ENCODE results near the gene NDUFS6.

NDUFS6 gene

GRCh38 chr5:1823381-1824034, 22.3 kb downstream of the NDUFS6 start:
- Histone ChIP-seq H3K27me3 (ENCODE audit: insufficient read depth, low read depth, severe bottlenecking) (no peaks in the 10 kb centered on the region), H3K9me3 (ENCODE audit: severe bottlenecking) (no peaks in the 10 kb centered on the region), H3K4me3 (ENCODE audit: low read depth, low read length) (no peak overlapping the region), H3K27ac (no peak overlapping the region), H3K36me3 (peaks cover 84% of the 10 kb centered on the region)
- DNase-seq = no peak
- no peak for TF ChIP-seq CTCF (IDR thresholded peaks at IDR 0.05; ENCODE audit: low read depth, low read length)

GRCh38 chr5:1824109-1824821, 23.1 kb downstream of the NDUFS6 start:
- no peak for DNase-seq
- peak; percentile 44; the same call in 1 of the 2 replicates for TF ChIP-seq CTCF (IDR thresholded peaks at IDR 0.05; ENCODE audit: low read depth, low read length)
- H3K4me3 ChIP-seq (ENCODE audit: low read depth, low read length) = no peak overlapping the region
- H3K9me3 ChIP-seq (ENCODE audit: severe bottlenecking) = no peaks in the 10 kb centered on the region
- H3K36me3 ChIP-seq = peaks cover 76% of the 10 kb centered on the region
- no peak overlapping the region for H3K27ac ChIP-seq
- H3K27me3 ChIP-seq (ENCODE audit: insufficient read depth, low read depth, severe bottlenecking) = no peaks in the 10 kb centered on the region

GRCh38 chr5:1824903-1825841, 24.0 kb downstream of the NDUFS6 start:
- DNase-seq = no peak
- peaks cover 70% of the 10 kb centered on the region for H3K36me3 ChIP-seq
- no peaks in the 10 kb centered on the region for H3K27me3 ChIP-seq (ENCODE audit: insufficient read depth, low read depth, severe bottlenecking)
- no peaks in the 10 kb centered on the region for H3K9me3 ChIP-seq (ENCODE audit: severe bottlenecking)
- H3K4me3 ChIP-seq (ENCODE audit: low read depth, low read length) = no peak overlapping the region
- no peak for TF ChIP-seq CTCF (IDR thresholded peaks at IDR 0.05; ENCODE audit: low read depth, low read length)
- no peak overlapping the region for H3K27ac ChIP-seq

GRCh38 chr5:1826235-1826980, 25.2 kb downstream of the NDUFS6 start:
- TF ChIP-seq CTCF (IDR thresholded peaks at IDR 0.05; ENCODE audit: low read depth, low read length) = no peak
- Histone ChIP-seq H3K9me3 (ENCODE audit: severe bottlenecking) (no peaks in the 10 kb centered on the region), H3K27ac (no peak overlapping the region), H3K36me3 (peaks cover 59% of the 10 kb centered on the region), H3K4me3 (ENCODE audit: low read depth, low read length) (no peak overlapping the region), H3K27me3 (ENCODE audit: insufficient read depth, low read depth, severe bottlenecking) (no peaks in the 10 kb centered on the region)
- DNase-seq = no peak

Data from WERI-Rb-1 (cell line).